ENCODE measurements around the gene PNMA5. TPM values are rescaled to one million over a fixed set of nuclear protein-coding genes. Genes with fewer than 3 reads are reported as not detected.
"Not testable (repeated sequence)": the region's sequence is repeated elsewhere in the genome, so short reads cannot be mapped to it uniquely, and the experiment has no call there.

The PNMA5 gene
- total RNA-seq, 1 donor from 2014 or later = not detected

DNA sequence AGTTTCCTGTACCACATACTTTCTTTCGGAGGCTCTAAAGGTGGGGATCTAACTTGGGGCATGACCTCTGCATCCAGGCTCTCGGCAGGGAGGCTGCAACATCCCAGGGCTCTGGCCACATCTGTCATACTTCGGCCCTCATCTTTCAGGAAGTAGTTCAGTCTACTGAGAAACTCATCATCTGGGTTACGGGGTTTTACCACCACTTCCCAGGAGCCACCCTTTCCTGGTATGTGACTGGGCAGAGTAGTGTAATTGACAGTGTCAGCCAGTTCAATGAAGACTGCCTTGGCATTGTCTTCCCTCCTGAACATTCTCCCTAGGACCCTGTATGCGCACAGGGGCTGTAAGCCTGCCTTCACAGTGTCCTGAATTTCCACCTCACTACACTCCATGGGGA, 2.8 kb downstream of the PNMA5 start:
- no peak for TF ChIP-seq CTCF (IDR thresholded peaks at IDR 0.05; ENCODE audit: insufficient read depth, low read length, poor library complexity, severe bottlenecking)
- DNase-seq (ENCODE audit: low read depth) = no peak
- Histone ChIP-seq H3K4me3 (ENCODE audit: low read depth, low read length) (no peak overlapping the region), H3K36me3 (ENCODE audit: control insufficient read depth, insufficient read depth, low read length) (no peaks in the 10 kb centered on the region), H3K27me3 (ENCODE audit: control insufficient read depth, insufficient read depth, low read length) (no peaks in the 10 kb centered on the region)

- no peak for DNase-seq (ENCODE audit: low read depth)
- TF ChIP-seq CTCF (IDR thresholded peaks at IDR 0.05; ENCODE audit: insufficient read depth, low read length, poor library complexity, severe bottlenecking) = no peak
- H3K27me3 ChIP-seq (ENCODE audit: control insufficient read depth, insufficient read depth, low read length) = no peaks in the 10 kb centered on the region
- no peaks in the 10 kb centered on the region for H3K36me3 ChIP-seq (ENCODE audit: control insufficient read depth, insufficient read depth, low read length)
- no peak overlapping the region for H3K4me3 ChIP-seq (ENCODE audit: low read depth, low read length)
These were observed 4.6 kb downstream of the PNMA5 start for GRCh38 chrX:152989292-152989658.

DNA sequence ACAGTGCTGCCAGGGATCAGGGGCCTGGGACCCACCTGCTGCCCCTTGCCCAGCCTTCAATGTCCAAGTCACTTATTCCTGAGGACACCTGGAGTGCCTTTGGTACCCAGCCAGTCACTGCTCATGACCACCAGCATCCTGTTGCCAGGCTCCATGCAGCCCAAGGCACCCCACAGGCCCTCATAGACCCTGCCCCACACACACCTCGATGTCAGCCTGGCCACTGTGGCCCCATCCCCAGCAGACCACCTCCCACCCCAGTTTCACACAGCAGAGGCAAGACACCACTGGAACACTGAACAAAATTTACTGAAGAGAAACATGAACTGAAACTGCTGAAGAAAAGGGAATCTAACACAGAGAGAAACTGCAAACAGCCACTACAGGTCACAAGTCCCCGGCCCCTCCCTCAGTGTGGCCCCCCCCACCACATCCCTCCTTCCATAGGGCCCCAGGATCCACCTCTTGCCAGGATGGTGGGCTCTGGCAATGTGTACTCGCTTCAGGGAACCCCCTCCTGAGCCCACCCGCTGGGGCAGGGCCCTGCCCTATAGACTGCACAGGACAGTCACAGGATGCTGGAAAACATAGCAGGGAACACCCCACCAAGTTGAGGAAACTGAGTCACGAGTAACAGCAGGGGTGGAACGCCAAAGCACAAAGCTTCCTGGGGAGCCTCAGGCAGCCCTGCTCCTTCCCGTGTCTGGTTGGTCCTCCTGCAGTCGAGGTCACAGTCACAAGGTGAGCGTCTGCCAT, 5.2 kb downstream of the PNMA5 start:
- TF ChIP-seq CTCF (IDR thresholded peaks at IDR 0.05; ENCODE audit: insufficient read depth, low read length, poor library complexity, severe bottlenecking) = no peak
- H3K27me3 ChIP-seq (ENCODE audit: control insufficient read depth, insufficient read depth, low read length) = no peaks in the 10 kb centered on the region
- no peaks in the 10 kb centered on the region for H3K36me3 ChIP-seq (ENCODE audit: control insufficient read depth, insufficient read depth, low read length)
- H3K4me3 ChIP-seq (ENCODE audit: low read depth, low read length) = no peak overlapping the region
- no peak for DNase-seq (ENCODE audit: low read depth)

GRCh38 chrX:152987801-152988200, 6.1 kb downstream of the PNMA5 start:
- Histone ChIP-seq H3K27me3 (ENCODE audit: control insufficient read depth, insufficient read depth, low read length) (no peaks in the 10 kb centered on the region), H3K4me3 (ENCODE audit: low read depth, low read length) (no peak overlapping the region), H3K36me3 (ENCODE audit: control insufficient read depth, insufficient read depth, low read length) (no peaks in the 10 kb centered on the region)
- no peak for TF ChIP-seq CTCF (IDR thresholded peaks at IDR 0.05; ENCODE audit: insufficient read depth, low read length, poor library complexity, severe bottlenecking)
- DNase-seq (ENCODE audit: low read depth) = no peak

DNA sequence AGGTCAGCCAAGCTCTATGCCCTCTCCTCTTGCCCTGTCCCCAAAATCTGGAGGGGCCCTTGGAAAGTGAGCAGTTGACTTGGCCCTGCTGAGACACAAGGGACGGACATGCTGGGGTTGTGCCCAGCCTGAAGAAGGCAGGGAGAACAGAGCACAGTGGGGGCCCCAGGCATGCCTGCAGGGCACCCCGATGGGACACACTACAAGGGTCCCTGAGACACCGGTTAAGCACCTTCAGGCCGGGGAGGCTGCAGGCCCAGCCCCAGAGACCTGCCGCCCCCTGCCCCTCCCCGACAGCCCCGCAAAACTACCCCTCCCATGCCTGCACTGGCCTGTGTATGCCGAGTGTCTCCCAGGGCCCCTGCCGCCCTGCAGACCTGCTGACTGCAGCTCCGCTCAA, 6.8 kb downstream of the PNMA5 start:
- DNase-seq (ENCODE audit: low read depth); H3K36me3 ChIP-seq (ENCODE audit: control insufficient read depth, insufficient read depth, low read length); H3K27me3 ChIP-seq (ENCODE audit: control insufficient read depth, insufficient read depth, low read length); H3K4me3 ChIP-seq (ENCODE audit: low read depth, low read length): not testable (repeated sequence)

DNA sequence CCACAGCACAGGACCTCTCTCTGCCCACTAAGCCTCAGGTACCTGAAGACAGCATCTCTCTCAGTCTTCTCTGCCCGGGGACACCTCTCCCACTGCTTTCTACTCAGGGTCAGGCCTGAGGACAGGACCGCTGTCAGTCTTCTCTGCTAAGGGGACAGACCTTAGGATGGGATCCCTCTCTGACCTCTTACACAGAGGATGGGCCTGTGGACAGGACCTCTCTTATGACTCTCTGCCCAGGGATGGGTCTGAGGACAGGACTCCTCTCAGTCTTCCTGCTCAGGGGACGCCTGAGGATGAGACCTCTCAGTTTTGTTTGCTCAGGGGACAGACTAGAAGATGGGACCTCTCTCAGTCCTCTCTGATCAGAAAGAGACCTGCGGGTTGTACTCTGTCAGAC, 8.5 kb downstream of the PNMA5 start:
- H3K36me3 ChIP-seq (ENCODE audit: control insufficient read depth, insufficient read depth, low read length); H3K4me3 ChIP-seq (ENCODE audit: low read depth, low read length); H3K27me3 ChIP-seq (ENCODE audit: control insufficient read depth, insufficient read depth, low read length); DNase-seq (ENCODE audit: low read depth): not testable (repeated sequence)

DNA sequence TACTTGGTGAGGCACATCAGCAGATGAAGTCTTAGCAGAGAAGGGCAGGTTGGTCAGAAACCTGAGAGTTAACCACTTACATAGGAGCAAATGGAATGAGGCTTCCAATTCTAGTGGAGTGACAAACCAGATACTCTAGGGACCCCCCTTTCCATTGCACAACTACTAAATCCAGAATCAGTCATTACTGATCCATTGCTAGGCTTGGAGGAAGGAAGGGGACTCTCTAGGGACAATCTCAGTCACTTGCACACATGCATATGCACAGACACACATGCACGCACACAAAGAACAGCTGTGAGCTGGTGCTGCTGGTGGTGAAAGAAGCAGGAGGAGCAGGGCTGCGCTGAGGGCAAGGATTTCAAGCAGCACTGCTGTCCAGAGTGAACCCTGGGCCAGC, 25.7 kb downstream of the PNMA5 start:
- no peak for DNase-seq (ENCODE audit: low read depth)
- H3K27me3 ChIP-seq (ENCODE audit: control insufficient read depth, insufficient read depth, low read length) = no peaks in the 10 kb centered on the region
- no peak for TF ChIP-seq CTCF (IDR thresholded peaks at IDR 0.05; ENCODE audit: insufficient read depth, low read length, poor library complexity, severe bottlenecking)
- no peaks in the 10 kb centered on the region for H3K36me3 ChIP-seq (ENCODE audit: control insufficient read depth, insufficient read depth, low read length)
- H3K4me3 ChIP-seq (ENCODE audit: low read depth, low read length) = no peak overlapping the region
